ENCODE data around the gene P4HTM.

The P4HTM gene

DNA sequence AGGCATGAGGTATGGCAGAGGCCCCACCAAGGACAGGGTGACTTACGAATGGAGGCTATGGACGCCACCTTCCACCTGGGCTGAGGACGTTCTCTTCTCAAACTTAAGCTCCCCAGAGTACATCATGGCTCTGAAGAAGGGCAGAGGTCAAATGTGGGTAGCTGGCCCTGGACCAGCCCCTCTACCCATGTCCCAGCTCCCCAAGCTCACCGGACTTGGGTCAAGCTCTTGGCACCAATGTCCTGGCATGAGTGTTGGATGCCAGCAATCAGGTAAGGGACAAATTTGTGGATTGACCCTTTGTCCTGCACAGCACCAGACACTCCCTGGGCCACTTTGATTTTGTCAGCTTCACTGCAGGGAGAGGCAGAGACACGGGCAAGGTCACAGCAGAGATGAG is 34.4 kb downstream of the P4HTM start:
- peaks cover 24% of the 10 kb centered on the region for H3K36me3 Mint-ChIP-seq
- H3K27ac Mint-ChIP-seq: no peak overlapping the region
- H3K4me3 Mint-ChIP-seq: no peak overlapping the region
- H3K27me3 Mint-ChIP-seq: no peaks in the 10 kb centered on the region
- no peaks in the 10 kb centered on the region for H3K9me3 Mint-ChIP-seq
- peaks cover 65% of the 10 kb centered on the region for H3K4me1 Mint-ChIP-seq

DNA sequence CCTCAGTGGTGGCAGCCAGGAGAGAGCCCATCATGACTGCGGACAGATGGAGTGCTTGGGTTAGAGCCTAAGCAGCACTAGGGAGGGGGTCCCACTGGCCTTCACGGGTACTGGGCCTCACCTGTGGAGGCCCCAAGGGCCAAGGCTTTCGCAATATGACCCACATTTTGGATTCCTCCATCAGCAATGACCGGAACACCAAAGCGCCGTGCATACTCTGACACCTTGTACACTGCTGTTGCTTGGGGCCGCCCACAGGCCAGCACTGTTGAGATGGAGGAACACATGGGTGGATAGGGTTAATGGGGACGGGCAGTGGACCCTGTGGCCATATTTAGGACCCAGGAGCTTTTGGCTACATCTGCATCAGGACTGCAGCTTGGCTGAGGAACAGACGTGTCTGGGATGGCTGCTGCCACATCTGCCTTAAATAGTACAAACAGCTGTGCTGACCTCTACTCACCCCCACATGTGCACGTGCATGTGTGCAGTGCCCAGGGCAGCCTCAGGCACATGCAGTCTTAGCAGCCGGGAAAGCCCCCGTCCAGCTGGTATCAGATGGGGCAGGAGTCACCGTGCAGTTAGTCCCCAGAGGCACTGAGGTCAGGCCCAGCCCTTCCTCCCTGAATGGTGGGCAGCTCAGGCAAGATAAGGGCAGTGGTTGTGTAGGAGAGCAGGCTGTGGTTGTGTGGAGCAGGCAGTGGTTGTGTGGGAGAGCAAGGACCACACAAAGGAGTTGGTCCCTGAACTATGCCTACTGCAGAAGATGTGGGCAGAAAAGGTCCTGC is 35.2 kb downstream of the P4HTM start:
- Mint-ChIP-seq H3K27ac (peak overlapping the region; percentile 89), H3K27me3 (no peaks in the 10 kb centered on the region), H3K4me3 (peak overlapping the region; percentile 72), H3K4me1 (peaks cover 61% of the 10 kb centered on the region), H3K9me3 (no peaks in the 10 kb centered on the region), H3K36me3 (peaks cover 24% of the 10 kb centered on the region)

DNA sequence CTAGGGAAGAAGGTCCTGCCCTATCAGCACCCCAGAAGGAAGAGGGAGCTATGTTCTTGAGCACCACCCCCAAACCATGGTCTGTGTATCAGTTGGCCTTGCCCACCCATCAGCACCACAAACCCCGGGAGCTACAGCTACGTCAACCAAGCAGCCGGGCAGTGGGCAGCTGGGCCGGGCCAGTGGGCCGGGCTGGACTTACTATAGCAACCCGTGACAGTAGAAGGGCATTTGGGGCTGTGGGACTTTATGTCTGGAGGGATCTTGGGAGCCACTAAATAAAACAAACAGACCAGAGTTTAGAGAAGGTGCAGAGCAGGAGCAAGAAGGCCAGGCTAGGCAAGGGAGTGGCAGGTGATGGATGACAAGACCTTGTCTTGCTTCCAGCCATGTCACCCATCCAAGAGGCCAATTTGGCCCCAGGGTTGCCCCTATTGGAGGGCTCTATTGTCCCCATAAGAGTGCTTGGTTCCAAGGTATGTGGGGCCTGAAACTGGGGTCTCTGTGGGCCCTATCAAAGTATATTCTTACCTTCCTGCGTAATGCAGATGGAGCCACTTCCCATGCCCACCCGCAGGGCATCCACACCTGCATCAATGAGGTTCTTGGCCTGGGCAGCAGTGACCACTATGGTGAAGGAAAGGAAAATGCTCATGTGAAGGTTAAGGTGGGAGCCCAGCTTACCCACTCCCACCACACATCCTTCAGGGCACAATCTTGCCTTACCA is 35.9 kb downstream of the P4HTM start:
- Mint-ChIP-seq H3K36me3 (peaks cover 24% of the 10 kb centered on the region), H3K27ac (peak overlapping the region; percentile 89), H3K9me3 (no peaks in the 10 kb centered on the region), H3K27me3 (no peaks in the 10 kb centered on the region), H3K4me3 (peak overlapping the region; percentile 72), H3K4me1 (peaks cover 59% of the 10 kb centered on the region)

DNA sequence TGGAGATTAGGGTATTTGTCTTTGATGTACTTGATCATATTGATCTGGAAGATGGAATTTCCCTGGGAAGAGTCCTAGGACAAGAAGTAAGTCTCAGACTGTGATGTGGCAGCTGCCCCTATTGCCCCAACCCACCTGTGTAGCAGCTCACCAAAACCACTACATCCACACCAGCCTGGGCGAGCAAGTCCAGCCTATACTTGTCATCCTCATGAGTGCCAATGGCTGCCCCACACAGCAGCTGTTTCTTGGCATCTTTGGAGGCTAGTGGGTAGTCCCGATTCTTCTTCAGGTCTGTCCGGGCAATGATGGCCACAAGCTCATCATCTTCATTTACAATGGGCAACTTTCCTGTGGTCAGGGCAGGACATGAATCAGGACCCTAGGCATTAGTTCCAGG is 36.5 kb downstream of the P4HTM start:
- peaks cover 55% of the 10 kb centered on the region for H3K4me1 Mint-ChIP-seq
- peak overlapping the region; percentile 26 for H3K4me3 Mint-ChIP-seq
- H3K36me3 Mint-ChIP-seq: peaks cover 25% of the 10 kb centered on the region
- H3K27me3 Mint-ChIP-seq: no peaks in the 10 kb centered on the region
- H3K27ac Mint-ChIP-seq: peak overlapping the region; percentile 35
- no peaks in the 10 kb centered on the region for H3K9me3 Mint-ChIP-seq

DNA sequence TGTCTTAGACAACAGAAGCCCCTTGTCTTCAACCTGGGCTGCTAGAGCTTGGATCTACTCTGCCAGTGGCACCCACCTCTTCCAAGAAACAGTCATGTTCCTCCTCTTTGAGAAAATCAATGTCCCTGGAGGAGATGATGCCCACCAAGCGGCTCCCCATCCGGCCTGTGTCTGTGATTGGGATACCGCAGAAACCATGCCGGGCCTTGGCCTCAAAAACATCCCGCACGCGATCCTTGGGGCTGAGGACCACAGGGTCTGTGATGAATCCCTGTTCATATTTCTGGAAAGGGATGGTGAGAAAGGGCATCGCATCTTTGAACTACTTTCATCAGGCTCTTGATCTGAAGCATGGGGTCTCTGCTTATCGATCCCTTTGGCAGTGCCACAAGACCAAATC is 37.6 kb downstream of the P4HTM start:
- Mint-ChIP-seq H3K27ac (peak overlapping the region; percentile 97), H3K4me1 (peaks cover 55% of the 10 kb centered on the region), H3K4me3 (peak overlapping the region; percentile 98), H3K27me3 (no peaks in the 10 kb centered on the region), H3K9me3 (no peaks in the 10 kb centered on the region), H3K36me3 (peaks cover 24% of the 10 kb centered on the region)

- peaks cover 22% of the 10 kb centered on the region for H3K36me3 Mint-ChIP-seq
- peak overlapping the region; percentile 97 for H3K27ac Mint-ChIP-seq
- H3K9me3 Mint-ChIP-seq: no peaks in the 10 kb centered on the region
- no peaks in the 10 kb centered on the region for H3K27me3 Mint-ChIP-seq
- peaks cover 51% of the 10 kb centered on the region for H3K4me1 Mint-ChIP-seq
- H3K4me3 Mint-ChIP-seq: peak overlapping the region; percentile 98
These were observed 38.2 kb downstream of the P4HTM start for GRCh38 chr3:49028298-49028672.

GRCh38 chr3:49028673-49029562 is 38.9 kb downstream of the P4HTM start, which contains the start of gene IMPDH2:
Gene IMPDH2 (minus strand): TSS chr3:49029398. CDS start chr3:49029350, 48 bp downstream.
- Mint-ChIP-seq H3K9me3 (no peaks in the 10 kb centered on the region), H3K4me3 (peak within 1 kb of the TSS; percentile 98), H3K36me3 (peaks cover 22% of the 10 kb centered on the region), H3K27me3 (no peaks in the 10 kb centered on the region), H3K4me1 (peaks cover 47% of the 10 kb centered on the region), H3K27ac (peak within 1 kb of the TSS; percentile 97)

GRCh38 chr3:49029563-49029884 is 39.5 kb downstream of the P4HTM start:
- Mint-ChIP-seq H3K27ac (peak overlapping the region; percentile 97), H3K9me3 (no peaks in the 10 kb centered on the region), H3K36me3 (peaks cover 22% of the 10 kb centered on the region), H3K27me3 (no peaks in the 10 kb centered on the region), H3K4me3 (peak overlapping the region; percentile 98), H3K4me1 (peaks cover 41% of the 10 kb centered on the region)

DNA sequence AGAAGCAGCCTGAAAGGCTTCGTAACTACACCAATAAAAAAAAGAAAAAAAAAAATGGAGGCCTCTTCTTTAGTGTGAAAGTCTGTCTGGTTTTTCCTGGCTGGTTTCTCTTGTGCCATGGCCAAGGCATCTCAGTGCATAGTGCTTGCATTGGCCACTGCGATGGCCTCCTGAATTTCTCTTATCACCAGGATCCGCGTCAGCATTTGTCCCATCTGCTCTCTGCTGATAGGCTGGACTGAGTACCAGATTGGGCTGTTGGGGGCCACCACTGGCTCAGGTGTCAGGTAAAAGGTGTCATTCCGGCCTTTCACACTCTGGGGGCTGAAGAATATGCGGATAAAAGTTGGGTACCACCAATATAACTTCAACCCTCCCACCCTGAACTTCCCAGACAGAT is 40.3 kb downstream of the P4HTM start:
- peaks cover 22% of the 10 kb centered on the region for H3K36me3 Mint-ChIP-seq
- peaks cover 33% of the 10 kb centered on the region for H3K4me1 Mint-ChIP-seq
- no peaks in the 10 kb centered on the region for H3K27me3 Mint-ChIP-seq
- H3K9me3 Mint-ChIP-seq: no peaks in the 10 kb centered on the region
- no peak overlapping the region for H3K4me3 Mint-ChIP-seq
- no peak overlapping the region for H3K27ac Mint-ChIP-seq

GRCh38 chr3:49032646-49033304 is 42.7 kb downstream of the P4HTM start:
- Mint-ChIP-seq H3K4me3 (no peak overlapping the region), H3K36me3 (peaks cover 13% of the 10 kb centered on the region), H3K4me1 (peaks cover 18% of the 10 kb centered on the region), H3K9me3 (no peaks in the 10 kb centered on the region), H3K27me3 (no peaks in the 10 kb centered on the region), H3K27ac (peak overlapping the region; percentile 3)

- peak overlapping the region; percentile 23 for H3K27ac Mint-ChIP-seq
- H3K4me3 Mint-ChIP-seq: no peak overlapping the region
- peaks cover 2% of the 10 kb centered on the region for H3K4me1 Mint-ChIP-seq
- H3K27me3 Mint-ChIP-seq: no peaks in the 10 kb centered on the region
- peaks cover 5% of the 10 kb centered on the region for H3K36me3 Mint-ChIP-seq
- no peaks in the 10 kb centered on the region for H3K9me3 Mint-ChIP-seq
These were observed 44.6 kb downstream of the P4HTM start for GRCh38 chr3:49034650-49035049.

DNA sequence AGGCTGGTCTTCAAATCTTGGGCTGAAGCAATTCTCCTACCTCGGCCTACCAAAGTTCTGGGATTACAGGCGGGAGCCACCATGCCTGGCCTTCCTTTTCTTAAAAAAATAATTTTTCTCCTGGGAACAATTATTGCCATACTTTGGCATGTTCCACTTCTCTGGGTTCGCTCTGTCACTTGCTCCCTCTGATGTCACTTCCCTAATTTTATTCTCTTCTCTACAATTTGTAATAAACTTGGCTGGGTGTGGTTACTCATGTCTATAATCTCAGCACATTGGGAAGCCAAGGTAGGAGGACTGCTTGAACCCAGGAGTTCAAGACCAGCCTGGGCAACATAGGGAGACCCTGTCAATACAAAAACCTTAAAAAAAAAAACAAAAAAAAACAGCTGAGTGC is 45.2 kb downstream of the P4HTM start:
- H3K4me3 Mint-ChIP-seq: no peak overlapping the region
- H3K27me3 Mint-ChIP-seq: no peaks in the 10 kb centered on the region
- H3K9me3 Mint-ChIP-seq: no peaks in the 10 kb centered on the region
- peak overlapping the region; percentile 41 for H3K27ac Mint-ChIP-seq
- H3K4me1 Mint-ChIP-seq: no peaks in the 10 kb centered on the region
- peaks cover 5% of the 10 kb centered on the region for H3K36me3 Mint-ChIP-seq

DNA sequence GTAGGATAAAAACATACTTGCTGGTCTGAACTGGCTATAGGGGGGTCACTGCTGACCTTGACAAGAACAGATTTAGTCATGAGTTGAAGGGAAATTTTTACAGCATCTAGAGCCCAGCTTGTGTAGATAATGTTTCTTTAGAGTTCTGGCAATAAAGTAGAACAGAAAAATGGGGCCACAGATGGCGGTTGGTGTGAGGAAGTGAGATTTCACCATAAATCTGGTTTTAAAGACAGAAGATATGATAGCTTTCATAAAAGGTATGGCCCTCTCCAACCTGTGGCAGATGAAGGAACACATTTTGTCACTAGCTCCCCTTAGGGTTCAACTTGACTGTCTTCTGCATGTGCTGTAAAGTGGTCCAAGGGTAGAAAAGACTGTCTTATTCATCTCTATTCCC is 63.5 kb downstream of the P4HTM start:
- Mint-ChIP-seq H3K27ac (no peak overlapping the region), H3K4me1 (peaks cover 25% of the 10 kb centered on the region), H3K9me3 (no peaks in the 10 kb centered on the region), H3K4me3 (no peak overlapping the region), H3K27me3 (no peaks in the 10 kb centered on the region), H3K36me3 (peaks cover 11% of the 10 kb centered on the region)

GRCh38 chr3:49054344-49054862 is 64.4 kb downstream of the P4HTM start:
- Mint-ChIP-seq H3K36me3 (peaks cover 11% of the 10 kb centered on the region), H3K27me3 (no peaks in the 10 kb centered on the region), H3K27ac (peak overlapping the region; percentile 3), H3K4me1 (peaks cover 25% of the 10 kb centered on the region), H3K9me3 (no peaks in the 10 kb centered on the region), H3K4me3 (no peak overlapping the region)
